Neural cell (in vitro differentiated cells): ENCODE results near the gene FBN1.

Source experiments
- CTCF ChIP-seq: fragments of 450-650 bp; IDR thresholded peaks from 2 replicates; pipeline ENCODE4 v1.5.1; 2014; ENCODE audit warnings: antibody characterized with exemption, mild to moderate bottlenecking, moderate library complexity; ENCODE audit not compliant: poor library complexity, severe bottlenecking
- EP300 ChIP-seq: fragments of 450-650 bp; conservative IDR thresholded peaks from 2 replicates; pipeline ENCODE4 v1.6.1; 2014; ENCODE audit warnings: antibody characterized with exemption, mild to moderate bottlenecking, moderate library complexity; ENCODE audit not compliant: poor library complexity, severe bottlenecking
- EZH2 ChIP-seq: fragments of 200-600, 300-800 bp; shearing (Covaris generic), sonication (generic); IDR thresholded peaks from 2 replicates; pipeline ENCODE4 v1.6.1; 2014; ENCODE audit warnings: antibody characterized with exemption, low read length, borderline replicate concordance, mild to moderate bottlenecking; ENCODE audit not compliant: insufficient read depth, poor library complexity, severe bottlenecking
- TAF1 ChIP-seq: IDR thresholded peaks from 2 replicates; pipeline ENCODE4 v1.6.1; 2012; ENCODE audit warnings: low read depth

- TF ChIP-seq EP300: peak; percentile 42
- TF ChIP-seq EZH2: no peak
- no peak for TF ChIP-seq CTCF
- peak; percentile 50 for TF ChIP-seq TAF1
Observed at GRCh38 chr15:48645558-48646330, at the start of gene FBN1.
